Uterus (tissue), 4 donors: ENCODE results near the gene ZBTB20. TPM values are rescaled to one million over a fixed set of nuclear protein-coding genes. Genes with fewer than 3 reads are reported as not detected.

Experiments
- DNase-seq, 2 donors: peaks; one replicate each; pipeline ENCODE4 v3.0.0-alpha.2; 2019 to 2020
- H3K27ac ChIP-seq, 2 donors: fragments of 200-600 bp; sonication (generic); 1 replicate in 1 of 2; 2 replicates in 1 of 2; pipeline ENCODE4 v1.5.1; 2016 to 2018
- H3K27me3 ChIP-seq, 2 donors: fragments of 200-600 bp; sonication (generic); one replicate each; pipeline ENCODE4 v1.5.1; 2018 to 2019; ENCODE audit warnings: control low read depth in 1 of 2
- H3K36me3 ChIP-seq, 2 donors: fragments of 200-600 bp; sonication (generic); one replicate each; pipeline ENCODE4 v1.5.1; 2019; ENCODE audit warnings: control low read depth in 1 of 2
- H3K4me1 ChIP-seq, 2 donors: fragments of 200-600 bp; sonication (generic); one replicate each; pipeline ENCODE4 v1.5.1; 2018 to 2019; ENCODE audit warnings: control low read depth in 1 of 2
- H3K4me3 ChIP-seq, 2 donors: fragments of 200-600 bp; sonication (generic); 1 replicate in 1 of 2; 2 replicates in 1 of 2; pipeline ENCODE4 v1.5.1; 2018 to 2019; ENCODE audit warnings: mild to moderate bottlenecking in 1 of 2
- H3K9me3 ChIP-seq, 2 donors: fragments of 200-600 bp; sonication (generic); one replicate each; pipeline ENCODE4 v1.5.1; 2019; ENCODE audit warnings: control low read depth in 1 of 2
- POLR2A ChIP-seq, 2 donors: fragments of 450-650 bp; IDR thresholded peaks; one replicate each; pipeline ENCODE4 v1.6.1; 2016; ENCODE audit warnings: antibody characterized with exemption in 2 of 2, mild to moderate bottlenecking in 1 of 2, moderate library complexity in 1 of 2
- intact Hi-C: fragments of 100-400 bp; cut with DNase I; formaldehyde crosslinking; loops from one replicate; pipeline ENCODE4 v1.15.1; 2023; ENCODE audit warnings: low total_unique reads
- total RNA-seq, 4 donors: library from RNA; depleted of rRNA in 3 of 4; stranded (reverse); fragments of >200 nt in 3 of 4; gene quantifications; one replicate each; pipeline versions ENCODE4 v1.1.0 to v1.2.4, GENCODE V29; 2014 to 2023
- TF ChIP-seq, protein P1 (sequence below), 4 experiments: fragments of 200-600 bp in 2 of 4; fragments of 450-650 bp in 2 of 4; sonication (generic) in 2 of 4; IDR thresholded peaks; one replicate each; pipeline ENCODE4 v1.5.1; 2016 to 2019; ENCODE audit warnings: antibody characterized with exemption in 4 of 4, mild to moderate bottlenecking in 2 of 4, moderate library complexity in 1 of 4
- donor health status: DM: yes; HTN: yes; CAD: no.

ZBTB20 gene
- total RNA-seq, 4 donors from 2014 or later: 35.6 to 157 (median 85.1) TPM

DNA sequence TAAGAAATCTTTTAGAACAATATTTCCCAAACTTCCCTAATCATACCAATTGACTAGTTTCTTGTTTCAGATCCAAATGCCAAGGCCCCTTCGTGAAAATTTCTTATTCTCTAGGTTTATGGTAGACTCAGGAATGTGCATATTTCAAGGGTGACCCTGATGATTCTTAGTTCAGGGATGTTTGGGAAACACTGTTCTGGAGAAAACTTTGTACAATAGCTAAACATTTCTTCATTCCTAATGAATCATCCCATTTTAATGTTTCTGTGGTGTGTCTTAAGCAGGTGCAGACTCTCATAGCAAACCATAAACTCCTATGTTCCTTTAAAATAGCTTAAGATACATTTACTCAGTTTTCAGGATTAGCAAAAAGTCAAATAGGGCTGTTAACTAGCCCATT is 538.8 kb downstream of the ZBTB20 start:
- H3K4me3 ChIP-seq: no peak overlapping the region
- intact Hi-C loops: no loop called here
- H3K9me3 ChIP-seq: no peaks in the 10 kb centered on the region
- H3K36me3 ChIP-seq: no peaks in the 10 kb centered on the region
- H3K27ac ChIP-seq: no peak overlapping the region
- no peaks in the 10 kb centered on the region for H3K27me3 ChIP-seq
- DNase-seq: no peak
- no peaks in the 10 kb centered on the region for H3K4me1 ChIP-seq
- TF ChIP-seq, protein P1, sequence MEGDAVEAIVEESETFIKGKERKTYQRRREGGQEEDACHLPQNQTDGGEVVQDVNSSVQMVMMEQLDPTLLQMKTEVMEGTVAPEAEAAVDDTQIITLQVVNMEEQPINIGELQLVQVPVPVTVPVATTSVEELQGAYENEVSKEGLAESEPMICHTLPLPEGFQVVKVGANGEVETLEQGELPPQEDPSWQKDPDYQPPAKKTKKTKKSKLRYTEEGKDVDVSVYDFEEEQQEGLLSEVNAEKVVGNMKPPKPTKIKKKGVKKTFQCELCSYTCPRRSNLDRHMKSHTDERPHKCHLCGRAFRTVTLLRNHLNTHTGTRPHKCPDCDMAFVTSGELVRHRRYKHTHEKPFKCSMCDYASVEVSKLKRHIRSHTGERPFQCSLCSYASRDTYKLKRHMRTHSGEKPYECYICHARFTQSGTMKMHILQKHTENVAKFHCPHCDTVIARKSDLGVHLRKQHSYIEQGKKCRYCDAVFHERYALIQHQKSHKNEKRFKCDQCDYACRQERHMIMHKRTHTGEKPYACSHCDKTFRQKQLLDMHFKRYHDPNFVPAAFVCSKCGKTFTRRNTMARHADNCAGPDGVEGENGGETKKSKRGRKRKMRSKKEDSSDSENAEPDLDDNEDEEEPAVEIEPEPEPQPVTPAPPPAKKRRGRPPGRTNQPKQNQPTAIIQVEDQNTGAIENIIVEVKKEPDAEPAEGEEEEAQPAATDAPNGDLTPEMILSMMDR (IDR thresholded peaks at IDR 0.05): no peak
- no peak for TF ChIP-seq POLR2A (IDR thresholded peaks at IDR 0.05)

DNA sequence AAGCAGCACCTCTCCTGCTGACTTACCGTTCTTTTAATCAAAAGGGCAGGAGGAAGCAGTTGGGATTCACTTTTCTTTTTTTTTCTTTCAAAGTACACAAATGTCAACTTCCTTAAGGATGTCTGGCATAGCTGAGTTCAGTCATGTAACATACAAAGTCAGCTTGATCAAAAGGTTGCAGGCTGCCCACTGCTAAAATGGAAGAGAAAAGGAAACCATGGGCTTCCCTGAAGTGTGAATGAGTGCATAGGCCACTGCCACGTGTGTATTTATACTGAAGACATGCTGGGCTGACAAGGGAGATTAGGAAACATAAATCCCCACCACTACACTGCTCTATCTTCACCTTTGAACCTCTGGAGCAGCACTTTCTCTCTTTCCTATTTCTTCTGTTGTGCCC is 540.8 kb downstream of the ZBTB20 start:
- Histone ChIP-seq H3K27me3 (no peaks in the 10 kb centered on the region), H3K27ac (no peak overlapping the region)
- TF ChIP-seq POLR2A (IDR thresholded peaks at IDR 0.05): no peak
- TF ChIP-seq, protein P1 (IDR thresholded peaks at IDR 0.05): no peak

DNA sequence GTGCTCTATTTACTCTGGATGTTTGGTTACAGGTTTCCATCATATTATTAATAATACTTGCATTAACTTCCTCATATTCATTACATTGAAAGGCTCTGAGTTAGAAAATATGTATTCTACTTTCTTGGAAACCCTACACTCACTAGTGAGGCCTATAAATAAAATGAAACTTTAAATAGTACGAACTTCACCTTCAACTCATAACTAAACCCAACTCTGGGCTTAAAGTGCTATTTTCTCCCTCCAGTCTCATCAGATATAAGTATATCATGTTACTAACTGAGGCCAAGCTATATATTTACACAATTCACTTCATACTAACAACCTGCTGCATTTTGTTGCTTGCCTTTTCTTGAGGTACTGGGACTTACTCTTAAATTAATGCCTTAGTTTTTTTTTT is 546.5 kb downstream of the ZBTB20 start:
- H3K4me1 ChIP-seq: peaks cover 0 to 3% of the 10 kb centered on the region in 2 donors
- H3K27me3 ChIP-seq: no peaks in the 10 kb centered on the region
- DNase-seq: no peak
- TF ChIP-seq, protein P1 (IDR thresholded peaks at IDR 0.05): no peak
- no peak for TF ChIP-seq POLR2A (IDR thresholded peaks at IDR 0.05)
- intact Hi-C loops: no loop called here
- H3K27ac ChIP-seq: no peak overlapping the region
- H3K9me3 ChIP-seq: no peaks in the 10 kb centered on the region
- no peak overlapping the region for H3K4me3 ChIP-seq
- no peaks in the 10 kb centered on the region for H3K36me3 ChIP-seq

More for the DNA sequence above, 540.8 kb downstream of the ZBTB20 start:
- no peaks in the 10 kb centered on the region for H3K36me3 ChIP-seq
- H3K9me3 ChIP-seq: no peaks in the 10 kb centered on the region
- intact Hi-C loops: no loop called here
- no peak for DNase-seq
- H3K4me3 ChIP-seq: no peak overlapping the region
- no peaks in the 10 kb centered on the region for H3K4me1 ChIP-seq

DNA sequence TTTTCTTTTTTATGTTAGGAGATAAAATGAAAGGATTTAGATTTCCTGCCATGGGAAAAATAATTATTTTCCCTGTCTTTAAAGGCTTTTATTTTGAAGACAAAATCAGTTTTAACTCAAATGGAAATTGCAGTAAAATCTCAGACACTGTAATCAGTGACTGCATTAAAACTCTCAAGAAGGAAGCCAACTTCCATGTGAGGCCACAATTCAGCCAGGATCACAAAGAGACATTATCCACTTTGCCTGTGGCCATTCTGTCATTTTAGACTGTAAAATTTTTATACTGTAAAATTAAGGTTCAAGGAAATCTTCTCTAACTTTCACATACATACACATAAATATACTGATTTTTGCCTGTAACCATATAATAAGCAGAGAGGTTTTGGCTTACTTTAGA is 549.2 kb downstream of the ZBTB20 start:
- DNase-seq: no peak
- H3K9me3 ChIP-seq: no peaks in the 10 kb centered on the region
- no peaks in the 10 kb centered on the region for H3K27me3 ChIP-seq
- no peak overlapping the region for H3K4me3 ChIP-seq
- intact Hi-C loops: no loop called here
- H3K36me3 ChIP-seq: no peaks in the 10 kb centered on the region
- TF ChIP-seq, protein P1 (IDR thresholded peaks at IDR 0.05): no peak
- TF ChIP-seq POLR2A (IDR thresholded peaks at IDR 0.05): no peak
- no peak overlapping the region for H3K27ac ChIP-seq
- peaks cover 0 to 3% of the 10 kb centered on the region in 2 donors for H3K4me1 ChIP-seq

DNA sequence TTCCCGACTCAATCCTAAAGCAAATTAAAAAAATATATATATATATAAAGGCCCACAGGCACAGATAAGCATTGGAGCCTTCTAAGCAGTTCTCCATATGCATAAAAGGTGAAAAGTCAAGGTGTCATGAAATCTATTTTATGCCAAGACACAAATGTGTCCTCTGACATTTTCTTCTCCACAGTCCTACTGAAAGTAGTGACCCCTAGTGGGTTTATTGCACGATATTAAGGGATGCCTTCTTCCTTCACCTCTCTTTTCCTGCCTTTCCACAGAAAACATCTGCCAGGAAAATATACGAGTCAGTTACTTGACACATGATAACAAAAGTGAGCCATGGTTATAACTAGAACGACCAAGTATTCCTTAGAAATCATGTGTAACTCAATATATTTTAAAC is 550.1 kb downstream of the ZBTB20 start:
- Histone ChIP-seq H3K4me3 (no peak overlapping the region), H3K27ac (no peak overlapping the region), H3K9me3 (no peaks in the 10 kb centered on the region), H3K27me3 (no peaks in the 10 kb centered on the region), H3K4me1 (peaks cover 0 to 3% of the 10 kb centered on the region in 2 donors), H3K36me3 (no peaks in the 10 kb centered on the region)
- no peak for TF ChIP-seq POLR2A (IDR thresholded peaks at IDR 0.05)
- TF ChIP-seq, protein P1 (IDR thresholded peaks at IDR 0.05): no peak
- intact Hi-C loops: no loop called here
- DNase-seq: no peak
